Natural killer cell (primary cell): Measurements from ENCODE around the gene RAD51B. TPM values are rescaled to one million over a fixed set of nuclear protein-coding genes. Genes with fewer than 3 reads are reported as not detected.

Experiments
- ATAC-seq, 3 donors: fragments of 150-1000 bp in 2 of 3; fragments of 200-7000 bp in 1 of 3; cut with Tn5 transposase; 1 replicate in 1 of 3; 2 replicates in 2 of 3; pipeline ENCODE4 v1.10.0; 2021; ENCODE audit warnings: mild to moderate bottlenecking in 2 of 3, moderate library complexity in 2 of 3
- DNase-seq, 2 donors: peaks; one replicate each; pipeline versions ENCODE4 v3.0.0 to v3.0.0-alpha.2; 2013 to 2021; ENCODE audit warnings: mixed read lengths in 1 of 2
- H3K27ac ChIP-seq: one replicate; pipeline ENCODE4 v1.5.1; 2013; ENCODE audit warnings: mild to moderate bottlenecking, low read length
- H3K27me3 ChIP-seq: one replicate; pipeline ENCODE4 v1.6.1; 2013; ENCODE audit warnings: low read length; ENCODE audit not compliant: control insufficient read depth, insufficient read depth
- H3K36me3 ChIP-seq: one replicate; pipeline ENCODE4 v1.6.1; 2013; ENCODE audit warnings: low read length; ENCODE audit not compliant: control insufficient read depth, insufficient read depth
- H3K4me1 ChIP-seq: one replicate; pipeline ENCODE4 v1.6.1; 2013; ENCODE audit warnings: low read length; ENCODE audit not compliant: control insufficient read depth, insufficient read depth
- H3K4me3 ChIP-seq: one replicate; pipeline ENCODE4 v1.5.1; 2013; ENCODE audit warnings: low read length
- H3K9me3 ChIP-seq: one replicate; pipeline ENCODE4 v1.6.1; 2013; ENCODE audit warnings: low read length; ENCODE audit not compliant: control insufficient read depth, insufficient read depth
- H3K27ac Mint-ChIP-seq, 2 donors: one replicate each; pipeline ENCODE4 v1.8.0; 2022; ENCODE audit warnings: mild to moderate bottlenecking in 2 of 2, mixed read lengths in 2 of 2, moderate library complexity in 1 of 2
- H3K27me3 Mint-ChIP-seq, 2 donors: one replicate each; pipeline ENCODE4 v1.8.0; 2022; ENCODE audit warnings: low read depth in 2 of 2, mixed read lengths in 2 of 2
- H3K36me3 Mint-ChIP-seq: one replicate; pipeline ENCODE4 v1.8.0; 2022; ENCODE audit warnings: mixed read lengths
- H3K4me1 Mint-ChIP-seq, 2 donors: one replicate each; pipeline ENCODE4 v1.8.0; 2022; ENCODE audit warnings: mixed read lengths in 2 of 2
- H3K4me3 Mint-ChIP-seq: one replicate; pipeline ENCODE4 v1.8.0; 2022; ENCODE audit warnings: mild to moderate bottlenecking, moderate library complexity, mixed read lengths
- H3K9me3 Mint-ChIP-seq, 2 donors: one replicate each; pipeline ENCODE4 v1.8.0; 2022; ENCODE audit warnings: mixed read lengths in 2 of 2
- CTCF ChIP-seq: fragments of 200-600 bp; IDR thresholded peaks from one replicate; pipeline ENCODE4 v1.8.0; 2022; ENCODE audit warnings: antibody characterized with exemption
- WGBS: methylation state at CpG from one replicate; pipeline ENCODE4 v1.1.7; 2013; ENCODE audit warnings: missing lambda C conversion rate; ENCODE audit not compliant: insufficient coverage; 5-methylcytosine and 5-hydroxymethylcytosine counted together
- intact Hi-C: fragments of 100-400 bp; cut with micrococcal nuclease; formaldehyde crosslinking; loops from one replicate; pipeline ENCODE4 v1.14.2; 2022
- total RNA-seq, 4 donors: library from RNA; stranded (reverse); fragments of 120-200 nt in 1 of 4; gene quantifications; one replicate each; pipeline versions ENCODE4 v1.2.3 to v1.2.4, GENCODE V29; 2013 to 2022

Gene RAD51B
- total RNA-seq, 3 donors from 2014 or later (not counting 1 experiment from before 2014, with no cell fraction given) = 28.1 to 37.6 (median 28.6) TPM

- no peaks in the 10 kb centered on the region for H3K36me3 Mint-ChIP-seq
- Histone ChIP-seq H3K4me1 (no peaks in the 10 kb centered on the region), H3K36me3 (no peaks in the 10 kb centered on the region), H3K9me3 (no peaks in the 10 kb centered on the region), H3K27me3 (no peaks in the 10 kb centered on the region), H3K27ac (no peak overlapping the region), H3K4me3 (no peak overlapping the region)
- DNase-seq (no peak), ATAC-seq (no peak)
- intact Hi-C loops = no loop called here
- H3K4me1 Mint-ChIP-seq = peaks cover 13% of the 10 kb centered on the region in 2 donors
- H3K9me3 Mint-ChIP-seq = no peaks in the 10 kb centered on the region
- peaks cover 0 to 3% of the 10 kb centered on the region in 2 donors for H3K27me3 Mint-ChIP-seq
- H3K4me3 Mint-ChIP-seq = no peak overlapping the region
- no peak for TF ChIP-seq CTCF
- 98% methylated on average over 6 of the region's 7 CpGs for WGBS
- H3K27ac Mint-ChIP-seq = no peak overlapping the region
These were observed 496.7 kb downstream of the RAD51B start for GRCh38 chr14:68316078-68316868.

- no peaks in the 10 kb centered on the region for H3K27me3 ChIP-seq
- H3K4me1 ChIP-seq = no peaks in the 10 kb centered on the region
These were observed 497.7 kb downstream of the RAD51B start for GRCh38 chr14:68317239-68317638.

GRCh38 chr14:68318828-68319227 lies 499.2 kb downstream of the RAD51B start:
- 77% methylated on average over 2 of the region's 2 CpGs for WGBS
- Histone ChIP-seq H3K4me1 (no peaks in the 10 kb centered on the region), H3K36me3 (no peaks in the 10 kb centered on the region), H3K9me3 (no peaks in the 10 kb centered on the region), H3K27me3 (no peaks in the 10 kb centered on the region), H3K4me3 (no peak overlapping the region), H3K27ac (no peak overlapping the region)
- intact Hi-C loops = no loop called here
- Mint-ChIP-seq H3K36me3 (no peaks in the 10 kb centered on the region), H3K27me3 (peaks cover 0 to 3% of the 10 kb centered on the region in 2 donors), H3K27ac (no peak overlapping the region), H3K4me3 (no peak overlapping the region), H3K9me3 (no peaks in the 10 kb centered on the region), H3K4me1 (peaks cover 15 to 20% of the 10 kb centered on the region in 2 donors)
- no peak for TF ChIP-seq CTCF
- ATAC-seq (no peak), DNase-seq (no peak)

More at GRCh38 chr14:68317239-68317638, 497.7 kb downstream of the RAD51B start:
- intact Hi-C loops = no loop called here
- H3K9me3 Mint-ChIP-seq = no peaks in the 10 kb centered on the region
- Histone ChIP-seq H3K27ac (no peak overlapping the region), H3K9me3 (no peaks in the 10 kb centered on the region), H3K4me3 (no peak overlapping the region), H3K36me3 (no peaks in the 10 kb centered on the region)
- 89% methylated on average over 3 of the region's 3 CpGs for WGBS
- peaks cover 14 to 15% of the 10 kb centered on the region in 2 donors for H3K4me1 Mint-ChIP-seq
- no peak for DNase-seq
- no peak for TF ChIP-seq CTCF
- peaks cover 0 to 3% of the 10 kb centered on the region in 2 donors for H3K27me3 Mint-ChIP-seq
- H3K4me3 Mint-ChIP-seq = no peak overlapping the region
- no peaks in the 10 kb centered on the region for H3K36me3 Mint-ChIP-seq
- no peak overlapping the region for H3K27ac Mint-ChIP-seq
- no peak for ATAC-seq
